ENCODE data around the gene SEMA3C.

The SEMA3C gene

DNA sequence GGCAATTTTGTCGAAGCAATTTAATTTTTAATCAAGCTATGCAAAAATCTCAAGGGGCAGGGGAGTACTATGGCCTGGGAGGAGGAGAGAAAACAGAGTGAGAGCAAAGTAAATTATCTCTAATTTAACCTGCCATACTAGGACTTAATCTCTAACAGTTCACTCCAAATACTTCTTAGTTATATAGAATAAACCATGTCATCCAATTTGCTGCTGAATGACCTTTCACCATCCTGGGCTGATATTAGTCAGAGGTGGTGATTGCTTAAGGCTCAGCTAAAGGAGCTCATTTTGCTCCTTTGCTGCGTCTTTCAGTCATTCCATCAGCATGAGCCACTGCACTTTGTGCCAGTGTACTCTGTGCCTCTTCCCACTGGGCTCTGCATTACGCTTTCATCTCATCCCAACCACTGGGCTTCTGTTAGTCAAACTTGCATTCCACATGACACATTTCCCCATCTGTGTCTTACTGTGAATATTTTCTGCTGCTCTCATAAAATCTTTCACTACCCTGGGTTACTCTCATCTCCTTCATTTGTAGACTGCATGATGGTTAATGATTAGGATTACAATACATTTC is 196.1 kb downstream of the SEMA3C start:
- H3K36me3 ChIP-seq (ENCODE audit: control insufficient read depth in 2 of 2, insufficient read depth in 1 of 2, low read length in 2 of 2), result no peaks in the 10 kb centered on the region
- ChIA-PET POLR2A (interaction anchor here (0.6 to 0.7 kb wide), 3 partner anchors 218 to 958 kb away, joined by 3 to 4 read pairs (median 3); no protein-coding TSS in a partner anchor), CTCF (interaction anchor here (0.5 to 1.6 kb wide), 6 partner anchors 9 to 746 kb away, joined by 3 to 9 read pairs (median 4); no protein-coding TSS in a partner anchor)
- no peak overlapping the region for H3K4me3 ChIP-seq (ENCODE audit: low read depth, low read length)
- H3K4me1 ChIP-seq (ENCODE audit: control insufficient read depth, insufficient read depth, low read length), result peaks cover 9% of the 10 kb centered on the region
- no peak overlapping the region for H3K27ac ChIP-seq (ENCODE audit: extremely low read depth, low read depth, low read length)
- no peaks in the 10 kb centered on the region for H3K9me3 ChIP-seq (ENCODE audit: control insufficient read depth, insufficient read depth, low read depth, low read length)
- peak; percentile 31; the same call in 1 of the 2 replicates for TF ChIP-seq ZBTB20 (tag by site-specific recombination; IDR thresholded peaks at IDR 0.05)
- TF ChIP-seq SP7 (tag by site-specific recombination; IDR thresholded peaks at IDR 0.05), result 0 out of 2 replicates have a peak, but pooled peaks have one; percentile 12
- TF ChIP-seq ZNF24 (tag by site-specific recombination; IDR thresholded peaks at IDR 0.05), result no peak
- TF ChIP-seq ZBTB11 (tag by site-specific recombination; conservative IDR thresholded peaks at IDR 0.05; ENCODE audit: low read depth), result no peak
- TF ChIP-seq OSR2 (tag by site-specific recombination; IDR thresholded peaks at IDR 0.05), result peak; percentile 68
- TF ChIP-seq ZBTB26 (tag by site-specific recombination; optimal IDR thresholded peaks at IDR 0.05), result no peak
- TF ChIP-seq, protein P1, sequence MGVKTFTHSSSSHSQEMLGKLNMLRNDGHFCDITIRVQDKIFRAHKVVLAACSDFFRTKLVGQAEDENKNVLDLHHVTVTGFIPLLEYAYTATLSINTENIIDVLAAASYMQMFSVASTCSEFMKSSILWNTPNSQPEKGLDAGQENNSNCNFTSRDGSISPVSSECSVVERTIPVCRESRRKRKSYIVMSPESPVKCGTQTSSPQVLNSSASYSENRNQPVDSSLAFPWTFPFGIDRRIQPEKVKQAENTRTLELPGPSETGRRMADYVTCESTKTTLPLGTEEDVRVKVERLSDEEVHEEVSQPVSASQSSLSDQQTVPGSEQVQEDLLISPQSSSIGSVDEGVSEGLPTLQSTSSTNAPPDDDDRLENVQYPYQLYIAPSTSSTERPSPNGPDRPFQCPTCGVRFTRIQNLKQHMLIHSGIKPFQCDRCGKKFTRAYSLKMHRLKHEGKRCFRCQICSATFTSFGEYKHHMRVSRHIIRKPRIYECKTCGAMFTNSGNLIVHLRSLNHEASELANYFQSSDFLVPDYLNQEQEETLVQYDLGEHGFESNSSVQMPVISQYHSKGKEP (tag by site-specific recombination; IDR thresholded peaks at IDR 0.05), result no peak
- TF ChIP-seq GLIS1 (tag by site-specific recombination; IDR thresholded peaks at IDR 0.05), result no peak
- TF ChIP-seq ZNF184 (tag by site-specific recombination; IDR thresholded peaks at IDR 0.05), result peak; percentile 95
- TF ChIP-seq RBAK (tag by site-specific recombination; IDR thresholded peaks at IDR 0.05), result no peak
- TF ChIP-seq WT1 (tag by site-specific recombination; IDR thresholded peaks at IDR 0.05), result peak; percentile 80
- TF ChIP-seq ZSCAN16 (tag by site-specific recombination; IDR thresholded peaks at IDR 0.05), result no peak
- TF ChIP-seq ZNF280D (tag by site-specific recombination; IDR thresholded peaks at IDR 0.05), result no peak
- no peak; the same call in none of the 2 replicates for TF ChIP-seq ZNF629 (tag by site-specific recombination; IDR thresholded peaks at IDR 0.05)
- TF ChIP-seq ZEB2 (tag by site-specific recombination; IDR thresholded peaks at IDR 0.05), result 0 out of 2 replicates have a peak, but pooled peaks have one; percentile 31
- no peak for TF ChIP-seq GLI2 (tag by site-specific recombination; IDR thresholded peaks at IDR 0.05; ENCODE audit: borderline replicate concordance, low read depth)
- 0 out of 2 replicates have a peak, but pooled peaks have one; percentile 18 for TF ChIP-seq INSM2 (tag by site-specific recombination; IDR thresholded peaks at IDR 0.05)
- peak; percentile 43; the same call in 1 of the 2 replicates for TF ChIP-seq ZNF600 (tag by site-specific recombination; IDR thresholded peaks at IDR 0.05)
- no peak for TF ChIP-seq ZNF830 (tag by site-specific recombination; IDR thresholded peaks at IDR 0.05; ENCODE audit: low read depth)
